Stimulated activated CD8-positive, alpha-beta memory T cell treated with anti-CD3 and anti-CD28 coated beads, Interleukin-12 subunit alpha, Interleukin-12 subunit beta, amount 100 ng/mL, for 24 hours (primary cell): ENCODE results near the gene RAB6B.

Source experiments
- DNase-seq: peaks from one replicate; pipeline ENCODE4 v3.0.0-alpha.2; 2020; ENCODE audit errors: extremely low read depth

RAB6B gene

DNA sequence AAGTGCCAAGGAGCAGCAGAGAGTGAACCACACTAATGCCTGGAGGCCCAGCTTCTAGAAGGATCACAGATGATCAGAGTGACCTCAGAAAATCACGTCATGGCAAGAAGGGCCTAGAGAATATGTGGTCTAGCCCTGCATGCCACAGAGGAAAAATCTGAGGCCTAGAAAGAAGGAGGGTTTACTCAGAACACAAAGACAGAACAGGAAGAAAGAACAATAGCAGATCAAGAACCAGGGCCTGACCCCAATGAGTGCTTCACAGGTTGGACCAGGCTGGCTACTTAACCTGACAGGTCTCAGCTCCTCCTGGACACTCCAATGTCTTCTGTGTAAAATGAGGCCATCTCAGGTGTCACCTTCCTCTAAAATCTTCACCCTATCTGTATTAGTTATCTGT lies 14.2 kb downstream of the RAB6B start:
- DNase-seq = no peak

DNA sequence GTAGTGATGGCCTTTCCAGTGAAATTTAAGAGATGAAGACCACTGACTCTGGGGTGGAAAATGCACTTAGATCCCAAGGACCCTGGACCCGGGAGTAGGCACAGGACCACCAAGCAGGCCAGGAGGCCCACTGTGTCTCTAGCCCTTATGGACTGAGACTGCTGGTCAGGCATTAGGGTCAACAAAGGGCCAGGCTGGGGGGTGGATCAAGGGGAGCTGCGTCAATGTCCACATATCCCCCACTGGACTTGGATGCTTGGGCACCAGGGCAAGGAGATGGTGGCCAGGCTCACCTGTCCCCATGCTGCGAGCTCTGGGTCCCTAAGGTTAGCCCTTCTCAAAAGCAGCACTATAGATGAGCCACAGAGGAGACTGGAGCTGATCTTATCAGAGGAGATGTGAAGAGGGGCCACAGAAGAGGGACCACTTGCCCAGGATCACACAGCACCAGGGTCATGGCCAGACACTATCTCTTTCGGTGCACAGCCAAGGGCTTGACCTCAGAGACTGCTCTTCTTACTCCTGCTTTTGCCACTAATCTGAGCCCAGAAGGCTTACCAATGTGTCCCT lies 14.7 kb downstream of the RAB6B start:
- DNase-seq = no peak

DNA sequence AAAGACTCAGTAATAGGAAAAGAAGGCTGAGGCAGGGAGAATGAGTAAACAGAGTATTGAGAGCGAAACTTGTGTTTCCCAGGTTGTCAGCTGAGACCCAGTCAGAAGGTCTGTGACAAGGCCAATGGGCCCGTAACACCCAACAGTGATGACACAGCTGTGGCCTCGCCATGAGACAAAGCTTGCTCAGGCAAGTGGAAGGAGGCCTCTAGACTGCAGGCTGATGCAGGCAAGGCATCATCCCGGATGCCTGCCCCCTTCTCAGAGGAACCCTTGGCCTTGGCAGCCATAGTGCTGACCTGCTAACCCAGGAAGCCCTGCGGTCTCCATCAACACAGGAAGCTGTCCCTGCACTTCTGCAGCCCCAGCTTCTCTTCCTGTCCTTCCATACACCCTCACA lies 15.4 kb downstream of the RAB6B start:
- no peak for DNase-seq

DNA sequence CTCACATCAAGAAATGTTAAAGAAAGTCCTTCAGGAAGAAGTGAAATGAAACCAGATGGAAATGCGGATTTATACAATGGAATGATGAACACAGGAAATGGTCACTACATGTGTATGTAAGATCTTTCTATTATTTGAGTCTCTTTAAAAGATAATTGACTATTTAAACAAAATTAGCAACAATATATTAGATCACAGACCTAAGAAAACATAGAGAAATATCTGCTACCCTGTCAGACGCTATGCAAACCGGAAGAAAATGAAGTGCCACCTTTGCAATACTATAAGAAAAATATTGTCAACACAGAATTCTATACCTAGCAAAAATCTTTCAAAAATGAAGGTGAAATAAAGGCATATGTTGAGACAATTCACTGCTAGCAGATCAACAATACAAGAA lies 17.2 kb downstream of the RAB6B start:
- DNase-seq = no peak

DNA sequence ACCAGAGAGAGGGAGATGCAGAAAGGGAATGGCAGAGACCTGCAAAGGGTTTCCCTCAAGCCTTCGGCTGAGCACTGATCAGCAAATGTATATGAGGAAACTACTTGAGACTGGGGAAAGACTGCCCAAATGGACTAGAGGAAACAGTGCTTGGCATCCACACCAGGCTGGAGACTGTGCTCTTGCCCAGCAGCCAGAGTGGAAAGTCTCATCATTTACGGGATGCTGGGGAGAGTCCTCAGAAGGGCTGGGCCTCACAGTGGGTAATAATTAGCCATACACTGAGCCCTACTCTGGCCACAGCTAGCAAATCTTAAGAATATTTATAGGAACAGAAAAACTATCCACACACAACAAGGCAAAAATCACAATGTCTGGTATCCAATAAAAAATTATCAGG lies 18.5 kb downstream of the RAB6B start:
- no peak for DNase-seq

DNA sequence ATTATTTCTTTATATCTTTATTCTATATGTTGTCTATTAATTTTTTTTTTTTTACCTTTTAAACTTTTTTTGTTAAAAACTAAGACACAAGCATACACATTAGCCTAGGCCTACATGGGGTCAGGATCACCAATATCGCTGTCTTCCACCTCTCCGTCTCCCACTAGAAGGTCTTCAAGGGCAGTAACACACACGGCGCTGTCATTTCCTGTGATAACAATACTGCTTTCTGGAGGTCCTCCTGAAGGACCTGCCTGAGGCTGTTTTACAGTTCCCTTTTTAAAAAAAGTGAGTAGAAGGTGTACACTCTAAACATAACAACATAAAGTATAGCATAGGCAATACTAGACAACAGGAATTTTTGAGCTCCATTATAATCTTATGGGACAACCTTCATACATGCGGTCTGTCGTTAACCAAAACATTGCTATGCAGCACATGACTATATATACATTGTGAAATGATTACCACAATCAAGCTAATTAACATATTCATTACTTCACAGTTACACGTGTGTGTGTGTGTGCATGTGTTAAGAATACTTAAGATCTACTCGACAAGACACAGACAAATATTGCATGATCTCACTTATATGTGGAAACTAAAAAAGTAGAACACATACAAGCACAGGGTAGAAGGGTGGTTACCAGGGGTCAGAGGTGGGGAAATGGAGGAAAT lies 20.8 kb downstream of the RAB6B start:
- no peak for DNase-seq

DNA sequence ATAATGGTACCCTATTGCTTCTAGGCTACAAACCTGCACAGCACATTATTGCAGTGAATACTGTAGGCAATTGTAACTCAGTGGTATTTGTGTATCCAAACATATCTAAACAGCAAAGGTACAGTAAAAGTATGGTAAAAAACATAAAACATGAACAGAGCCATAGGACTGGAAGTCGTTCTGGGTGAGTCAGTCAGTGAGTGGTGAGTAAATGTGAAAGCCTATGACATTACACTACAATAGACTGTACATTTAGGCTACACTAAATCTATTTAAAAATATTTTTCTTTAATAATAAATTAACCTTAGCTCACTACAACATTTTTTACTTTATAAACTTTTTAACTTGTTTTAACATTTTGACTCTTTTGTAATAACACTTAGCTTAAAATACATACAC lies 21.3 kb downstream of the RAB6B start:
- no peak for DNase-seq

DNA sequence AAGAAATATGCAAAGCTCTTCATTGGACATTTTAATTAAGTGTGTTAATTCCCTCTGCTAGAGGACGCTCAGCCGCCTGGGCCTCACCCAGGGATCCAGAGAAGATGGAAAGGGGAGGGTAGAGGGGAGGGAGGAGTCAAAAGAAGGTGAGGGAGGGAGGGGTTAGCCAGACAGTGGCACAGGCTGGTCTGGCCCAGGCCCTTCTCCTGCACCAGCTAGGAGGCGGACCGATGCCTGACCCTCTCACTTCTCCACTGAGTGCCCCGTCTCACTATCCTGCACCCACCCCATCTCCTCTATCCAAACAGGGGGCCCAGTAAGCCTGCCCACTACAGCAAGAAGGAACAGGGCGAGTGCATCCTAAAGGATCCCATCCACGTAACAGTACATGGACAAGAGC lies 22.9 kb downstream of the RAB6B start:
- DNase-seq = no peak

DNA sequence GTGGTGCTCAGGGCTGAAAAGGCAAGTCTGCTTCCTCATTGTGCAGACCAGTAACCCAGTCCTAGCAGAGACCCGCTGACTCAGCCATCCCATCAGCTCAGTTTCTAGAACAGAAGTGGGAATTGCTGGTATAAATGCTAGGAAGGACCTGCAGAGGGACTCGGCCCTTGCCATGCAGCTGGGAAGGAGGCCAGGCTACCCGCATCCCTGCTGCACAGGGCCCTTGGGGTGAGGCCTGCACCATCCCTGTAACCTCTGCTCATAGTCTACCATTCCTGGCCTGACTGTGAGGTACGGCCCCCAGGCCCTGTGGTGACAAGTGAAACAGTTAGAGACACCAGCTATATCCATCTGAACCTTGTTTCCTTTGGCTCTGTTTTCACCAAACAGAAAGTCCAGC lies 23.5 kb downstream of the RAB6B start:
- DNase-seq = no peak

DNA sequence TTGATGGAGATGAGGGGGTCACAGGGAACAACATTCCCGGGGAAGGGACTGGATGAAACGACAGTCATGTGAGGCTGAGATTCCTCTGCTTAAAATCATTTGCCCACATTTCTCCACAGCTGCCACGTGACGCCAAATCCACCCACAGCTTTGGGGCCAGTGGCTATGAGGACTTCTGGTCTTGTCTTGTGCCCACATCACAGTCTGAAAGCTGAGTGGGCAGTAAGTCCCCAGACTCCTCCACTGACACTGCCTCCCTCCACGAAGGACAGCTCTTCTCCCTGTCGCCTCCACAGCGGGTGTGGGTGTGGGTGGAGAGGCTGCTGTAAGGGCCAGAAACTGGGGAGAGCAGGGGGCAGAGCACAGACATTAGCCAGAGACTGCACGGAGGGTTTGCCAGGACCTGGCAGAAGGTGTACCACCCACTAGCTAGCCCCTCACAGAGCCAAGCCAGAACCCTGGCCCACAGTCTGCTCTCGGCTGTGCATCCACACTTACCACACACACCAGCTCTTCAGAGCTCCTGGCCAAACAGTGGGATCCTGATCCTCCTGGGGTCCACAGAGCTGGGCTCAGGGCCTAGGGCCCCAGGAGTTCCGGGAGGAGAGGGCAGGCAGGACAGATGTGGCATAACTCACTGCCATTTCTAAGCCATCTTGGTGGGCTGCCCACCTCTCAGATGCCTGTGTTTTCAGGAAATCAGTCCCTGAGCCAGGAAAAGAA lies 24.2 kb downstream of the RAB6B start:
- DNase-seq = no peak

DNA sequence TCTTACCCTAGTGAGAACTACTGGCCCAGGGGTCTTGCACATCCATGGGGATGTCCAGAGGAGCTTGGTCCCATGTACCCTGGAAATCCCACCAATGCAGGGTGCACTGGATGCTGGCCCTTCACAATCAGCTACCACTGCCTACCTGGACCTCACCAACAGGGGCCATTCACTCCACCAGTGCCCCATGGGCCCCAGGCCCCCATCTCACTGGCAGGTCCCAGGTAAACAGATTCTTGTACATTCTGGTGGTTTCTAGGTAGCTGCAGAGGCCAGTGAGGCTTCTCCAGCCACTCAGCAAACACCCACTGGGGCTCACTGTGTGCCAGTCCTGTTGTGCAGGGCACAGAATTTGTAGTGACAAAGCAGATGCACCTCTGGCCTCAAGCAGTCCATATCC lies 24.9 kb downstream of the RAB6B start:
- no peak for DNase-seq

DNA sequence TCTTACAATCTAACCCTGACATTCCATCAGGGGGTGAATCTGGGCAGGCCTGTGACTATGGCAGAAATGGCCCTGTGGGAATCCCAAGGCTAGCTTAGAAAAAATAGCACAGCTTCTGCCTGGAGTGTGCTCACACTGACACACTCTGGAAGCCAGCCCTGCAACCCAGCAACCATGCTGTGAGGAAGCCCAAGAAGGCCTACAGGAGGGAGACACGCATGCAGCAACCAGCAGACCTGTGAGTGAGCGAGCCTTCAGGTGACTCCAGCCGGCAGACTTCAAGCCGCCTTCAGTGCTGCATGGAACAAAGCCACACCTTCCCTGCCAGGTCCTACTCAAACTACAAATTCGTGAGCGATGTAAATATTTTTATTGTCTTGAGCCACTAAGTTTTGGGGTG lies 26.1 kb downstream of the RAB6B start:
- DNase-seq = no peak

DNA sequence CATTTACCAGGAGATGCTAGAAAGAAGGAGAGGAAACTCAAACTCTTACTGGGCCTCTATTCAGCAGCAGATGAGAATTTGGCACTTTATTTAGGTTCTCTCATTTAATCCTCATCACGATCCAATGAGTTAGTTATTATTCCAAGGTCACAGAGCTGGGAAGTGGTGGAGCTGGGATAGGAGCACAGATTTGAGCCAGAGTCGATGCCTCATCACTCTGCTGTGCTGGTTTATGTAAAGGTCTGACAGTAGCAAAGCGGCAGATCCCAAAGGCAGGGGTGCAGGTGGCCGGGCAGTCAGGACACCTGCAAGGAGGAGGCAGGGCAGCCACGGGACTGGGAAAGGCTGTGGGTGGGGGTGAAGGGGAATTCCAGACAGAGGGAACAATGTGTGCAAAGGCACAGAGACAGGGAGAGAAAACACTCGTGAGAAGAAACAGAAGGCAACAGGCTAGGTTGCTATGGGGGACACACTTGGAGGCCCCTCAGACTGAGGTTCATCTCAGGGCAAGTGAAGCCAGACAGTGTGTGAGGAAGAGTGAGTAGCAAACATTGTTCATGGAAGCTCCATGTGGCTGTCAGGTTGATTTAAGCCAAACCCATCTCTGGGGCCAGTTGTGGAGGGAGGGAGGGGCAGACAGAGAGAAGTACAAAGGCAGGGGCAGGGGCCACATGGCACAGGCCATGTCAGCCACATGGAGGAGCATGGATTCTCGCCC lies 26.8 kb downstream of the RAB6B start:
- no peak for DNase-seq

DNA sequence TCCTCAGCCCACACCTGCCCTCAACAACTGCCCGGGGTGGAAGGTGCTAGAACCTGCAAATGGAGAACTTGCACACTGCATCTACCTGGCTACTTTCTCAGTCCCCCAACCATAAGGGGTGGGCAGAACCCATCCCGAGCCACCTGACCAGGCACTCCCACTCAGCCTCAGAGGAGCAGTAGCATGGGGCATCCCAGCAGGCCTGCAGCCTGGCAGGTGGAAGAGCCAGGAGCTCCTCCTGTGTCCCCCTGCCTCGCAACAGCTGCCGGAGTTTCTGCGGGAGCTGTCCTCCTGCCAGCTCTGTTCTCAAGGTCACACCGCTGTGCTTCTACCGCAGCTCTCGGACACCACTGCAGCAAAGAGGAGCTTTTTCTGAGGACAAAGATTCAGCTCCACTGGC lies 27.5 kb downstream of the RAB6B start:
- DNase-seq = no peak

DNA sequence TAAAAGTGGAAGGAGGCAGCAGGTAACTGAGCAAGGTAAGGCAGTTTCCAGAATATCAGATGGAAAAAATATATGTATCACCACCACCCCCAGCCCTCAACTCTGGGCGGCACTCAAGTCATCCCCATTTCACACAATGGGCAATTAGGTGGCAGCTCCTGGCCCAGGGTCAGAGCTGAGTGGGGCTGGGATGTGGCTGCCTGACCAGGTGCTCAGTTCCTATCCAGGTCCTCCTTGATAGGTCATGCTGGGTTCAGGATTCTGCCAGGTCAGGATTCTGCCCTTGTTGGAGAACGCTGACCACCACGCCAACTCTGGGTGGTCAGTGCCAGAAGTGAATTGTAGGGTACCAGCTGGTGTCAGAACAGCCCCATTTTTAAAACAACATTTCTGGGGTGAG lies 29.5 kb downstream of the RAB6B start:
- no peak for DNase-seq

DNA sequence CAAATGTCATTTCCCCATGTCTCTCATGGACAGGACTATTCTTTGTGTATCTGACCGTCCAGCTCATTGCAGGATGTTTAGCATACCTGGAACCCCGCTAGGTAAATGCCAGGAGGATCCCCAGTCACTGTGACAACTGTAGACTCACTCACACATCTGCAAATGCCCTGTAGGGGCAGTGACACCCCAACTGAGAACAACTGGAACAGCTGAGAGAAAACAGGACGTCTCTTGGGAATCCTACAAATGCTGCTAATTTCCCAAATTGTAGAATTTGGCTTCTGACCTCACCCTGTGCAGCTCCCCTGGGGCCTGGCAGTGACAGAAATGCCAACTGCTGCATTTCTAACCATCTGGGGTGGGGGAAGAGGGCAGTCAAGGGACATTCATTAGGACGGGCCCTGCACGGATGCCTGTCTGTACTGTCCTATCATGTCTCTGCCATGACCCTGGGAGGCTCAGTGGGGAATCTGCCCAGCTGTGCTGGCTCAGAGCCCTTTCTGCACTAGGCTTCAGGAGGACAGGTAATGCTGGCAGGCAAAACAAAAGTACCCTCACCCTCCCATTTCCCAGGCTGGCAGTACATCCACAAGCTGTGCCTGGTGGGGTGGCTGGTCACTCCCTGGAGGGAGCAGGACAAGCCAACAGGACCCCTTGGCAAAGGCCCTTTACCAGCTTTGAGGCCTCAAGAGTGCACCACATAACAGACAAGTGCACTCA lies 30.4 kb downstream of the RAB6B start:
- DNase-seq = no peak

DNA sequence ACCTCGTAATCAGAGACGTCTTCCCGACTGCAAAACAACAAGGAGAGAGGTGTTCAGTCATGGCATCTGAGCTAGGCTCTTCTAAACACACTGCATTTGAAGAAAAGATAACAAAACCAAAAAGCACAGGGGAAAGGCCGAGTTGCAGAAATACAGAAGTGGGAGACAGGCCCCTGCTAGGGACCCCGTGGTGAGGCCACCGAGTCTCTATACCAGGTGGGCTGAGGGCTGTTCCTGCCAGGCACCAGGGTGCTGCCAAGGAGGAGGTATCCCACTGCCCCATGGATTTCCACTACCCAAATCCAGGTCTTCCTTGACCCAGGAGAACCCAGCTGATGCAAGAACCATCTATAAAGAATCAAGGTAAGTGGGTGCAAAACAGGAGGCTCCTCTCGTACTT lies 31.1 kb downstream of the RAB6B start:
- DNase-seq = no peak

DNA sequence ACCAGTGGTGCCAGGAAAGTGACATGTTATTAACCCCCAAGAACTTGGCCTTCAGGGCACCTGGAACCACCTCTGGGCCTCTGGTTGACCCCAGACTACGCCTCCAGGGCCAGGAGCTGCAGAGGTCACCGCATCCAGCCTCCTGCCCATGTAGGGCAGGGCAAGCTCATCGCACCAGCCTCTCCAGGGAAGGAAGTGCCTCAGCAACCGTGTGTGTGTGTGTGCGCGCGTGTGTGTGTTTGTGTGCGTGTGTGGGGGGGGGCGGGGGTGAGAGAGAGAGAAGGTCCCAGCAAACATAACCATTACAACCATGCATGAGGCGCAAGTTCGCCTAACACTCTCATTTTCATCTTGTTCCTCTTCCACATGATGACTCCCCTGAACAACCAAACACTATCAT lies 31.8 kb downstream of the RAB6B start:
- DNase-seq = no peak

DNA sequence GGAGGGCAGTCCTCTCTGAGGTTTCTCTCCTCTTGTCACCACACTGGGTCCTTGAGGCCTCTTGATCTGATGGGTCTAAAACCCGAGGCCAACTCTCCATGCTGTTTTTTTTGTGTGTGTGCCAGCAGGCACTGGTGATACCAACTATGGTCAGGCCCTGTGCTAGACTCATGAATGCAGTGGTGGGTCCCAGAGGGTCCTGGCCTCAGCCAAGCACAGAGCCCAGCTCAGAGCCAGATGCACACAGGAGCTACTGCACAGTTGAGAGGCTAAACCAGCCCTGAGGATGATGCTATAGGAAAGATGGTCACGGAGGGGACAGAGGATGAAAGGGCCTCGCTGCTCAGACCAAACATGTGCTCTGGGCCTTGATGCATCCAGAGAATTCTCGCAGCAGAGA lies 33.5 kb downstream of the RAB6B start:
- no peak for DNase-seq

DNA sequence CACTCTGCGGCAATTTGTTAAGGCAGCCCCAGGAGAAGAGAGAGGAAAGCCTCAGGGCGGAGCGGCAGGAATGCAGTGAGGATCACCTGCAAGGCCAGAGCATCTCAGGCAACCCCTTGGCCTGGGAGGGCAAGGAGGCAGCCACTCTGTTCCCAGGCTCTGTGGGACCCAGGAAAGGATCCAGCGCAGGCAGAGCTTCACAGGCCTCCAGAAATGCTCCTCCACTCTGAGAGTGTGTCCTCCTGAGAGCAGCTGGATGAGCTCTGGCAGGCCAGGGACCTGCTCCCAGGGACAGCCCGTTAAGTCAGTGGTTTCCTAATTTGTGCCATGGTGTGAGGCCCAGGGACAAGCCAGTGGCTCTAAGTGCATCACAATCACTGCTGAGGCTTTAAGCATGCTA lies 35.2 kb downstream of the RAB6B start:
- no peak for DNase-seq

DNA sequence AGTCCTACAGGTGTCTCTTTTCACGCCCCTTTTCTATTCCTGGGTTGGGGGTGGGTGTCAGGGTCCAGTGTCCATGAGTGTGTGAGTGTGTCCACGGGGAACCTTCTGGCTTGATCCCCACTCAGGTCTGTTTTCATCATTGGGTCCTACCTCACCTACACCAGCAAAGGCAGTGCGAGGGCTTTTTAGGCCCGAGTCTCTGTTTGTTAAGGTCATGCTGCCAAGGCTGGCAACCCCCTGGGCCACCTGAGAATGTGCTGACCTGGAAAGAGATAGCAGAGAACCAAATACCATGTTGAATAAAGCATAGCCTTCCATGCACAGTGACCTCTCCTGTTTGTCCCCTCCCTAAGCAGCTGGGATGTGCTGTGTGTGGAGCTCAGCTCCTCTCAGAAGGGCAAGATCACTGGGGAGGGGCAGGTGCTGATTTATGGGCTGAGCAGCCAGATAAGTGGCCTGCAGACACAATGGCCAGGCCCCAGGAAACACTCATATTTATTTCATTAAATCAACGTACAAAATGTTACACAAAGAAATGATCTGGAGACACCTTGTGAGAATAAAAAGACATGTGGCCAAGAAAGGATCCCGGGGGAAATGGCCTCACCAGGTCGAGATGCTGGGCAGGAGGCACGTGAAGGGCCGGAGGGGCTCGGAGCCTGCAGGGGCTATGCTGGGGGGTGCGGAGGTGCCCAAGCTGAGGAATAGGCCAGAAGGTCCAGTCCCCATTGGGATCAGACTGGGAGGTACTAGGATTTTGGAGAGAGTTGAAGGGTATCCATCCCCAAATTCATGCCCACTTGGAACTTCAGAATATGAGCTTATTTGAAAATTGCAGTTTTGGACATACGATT lies 36.1 kb downstream of the RAB6B start:
- no peak for DNase-seq
